Measurements from ENCODE around the gene MOB3C. TPM values are rescaled to one million over a fixed set of nuclear protein-coding genes. Genes with fewer than 3 reads are reported as not detected.

The MOB3C gene
- total RNA-seq, 1 experiment from 2014 or later, result 17.7 TPM

- in situ Hi-C loops (cut with HindIII; ENCODE audit: low pct_unique_long_range_greater_than_20kb, low sequenced_read_pairs), result no loop called here
- no peak for DNase-seq (ENCODE audit: low read depth)
These were observed 29.5 kb downstream of the MOB3C start for GRCh38 chr1:46587069-46587468.

DNA sequence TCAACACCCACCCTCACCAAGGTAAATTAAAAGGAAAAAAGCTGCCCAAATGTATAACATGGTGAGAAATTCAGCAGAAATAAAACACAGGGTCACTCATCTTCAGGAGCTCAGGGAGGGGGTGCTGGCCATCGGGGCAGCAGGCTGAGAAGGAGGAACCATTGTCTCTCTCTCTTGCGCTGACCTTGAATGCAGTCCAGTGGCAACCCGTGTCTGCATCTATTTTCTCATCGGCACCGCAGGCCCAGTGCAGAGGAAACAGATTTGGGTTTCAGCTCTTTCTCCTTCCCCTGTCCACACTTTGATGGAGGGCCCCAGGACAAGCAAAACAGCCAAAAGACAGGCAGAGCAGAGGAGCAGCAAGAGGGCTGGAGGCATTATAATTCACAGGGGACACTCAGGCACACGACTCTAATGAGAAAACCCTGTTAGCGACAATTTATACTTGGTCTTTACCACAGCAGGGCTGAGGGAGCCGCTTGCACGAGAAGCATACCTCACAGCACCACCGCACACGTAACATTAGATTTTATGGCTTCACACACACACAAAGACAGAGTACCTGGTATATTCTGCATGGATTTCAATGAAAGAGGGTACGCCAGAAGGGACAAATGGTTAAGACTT, 31.2 kb downstream of the MOB3C start:
- DNase-seq (ENCODE audit: low read depth), result no peak

DNA sequence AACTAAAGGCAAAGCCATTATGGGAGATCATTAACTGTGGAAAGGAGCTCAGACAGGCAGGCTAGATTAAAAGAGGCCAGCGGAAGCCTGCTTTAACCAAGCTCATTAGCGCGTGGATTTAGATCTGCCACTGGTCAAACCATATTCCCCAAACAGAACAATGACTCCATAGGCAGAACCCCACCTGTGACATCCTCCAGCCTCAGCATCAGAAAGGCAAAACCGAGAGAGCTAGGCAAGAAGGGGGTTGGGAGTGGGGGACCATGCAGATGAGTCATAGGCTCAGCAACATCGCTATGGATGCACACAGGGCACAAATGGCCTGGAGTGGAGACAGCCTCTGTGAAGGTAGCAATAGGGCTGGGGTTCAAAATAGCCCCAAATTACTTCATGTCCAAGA, 33.1 kb downstream of the MOB3C start:
- no peak for DNase-seq (ENCODE audit: low read depth)
- in situ Hi-C loops (cut with HindIII; ENCODE audit: low pct_unique_long_range_greater_than_20kb, low sequenced_read_pairs), result no loop called here

More for the DNA sequence above, 31.2 kb downstream of the MOB3C start:
- in situ Hi-C loops (cut with HindIII; ENCODE audit: low pct_unique_long_range_greater_than_20kb, low sequenced_read_pairs), result no loop called here

- no peak for DNase-seq (ENCODE audit: low read depth)
- in situ Hi-C loops (cut with HindIII; ENCODE audit: low pct_unique_long_range_greater_than_20kb, low sequenced_read_pairs), result no loop called here
These were observed 33.6 kb downstream of the MOB3C start for GRCh38 chr1:46582972-46583371.

- in situ Hi-C loops (cut with HindIII; ENCODE audit: low pct_unique_long_range_greater_than_20kb, low sequenced_read_pairs), result no loop called here
- no peak for DNase-seq (ENCODE audit: low read depth)
These were observed 34.7 kb downstream of the MOB3C start for GRCh38 chr1:46581681-46582455.

DNA sequence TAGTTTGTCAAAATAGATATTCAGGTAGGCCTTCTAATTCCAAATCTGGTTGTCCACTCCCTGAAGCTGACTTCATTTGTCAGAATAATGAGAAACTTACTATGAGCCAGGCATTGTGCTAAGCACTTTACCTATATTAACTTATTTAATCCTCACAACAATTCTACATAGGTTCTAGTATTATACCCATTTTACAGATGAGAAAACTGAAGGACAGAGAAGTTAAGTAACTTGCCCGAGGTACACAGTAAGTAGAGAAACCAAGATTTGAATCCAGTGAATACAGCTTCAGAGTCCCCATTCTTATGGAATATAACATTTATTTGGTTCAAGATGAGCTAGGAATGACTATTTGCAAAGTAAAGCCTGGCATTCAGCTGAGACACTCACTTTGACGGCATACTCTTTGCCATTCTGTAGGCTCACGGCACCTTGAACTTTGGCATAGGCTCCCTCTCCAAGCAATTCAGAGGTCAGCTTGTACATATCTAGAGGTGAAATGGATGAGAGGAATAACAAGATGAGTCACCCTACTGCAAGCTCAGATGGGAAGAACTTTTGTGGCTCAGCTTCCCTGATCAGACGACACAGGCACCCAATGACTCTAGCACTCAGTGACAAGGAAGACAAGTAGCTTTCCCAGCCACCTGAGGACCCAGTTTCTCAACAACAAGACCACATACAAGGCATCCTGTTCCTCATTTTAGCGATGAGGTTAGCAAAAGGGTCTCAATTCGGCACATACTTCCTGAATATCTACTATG, 36.3 kb downstream of the MOB3C start:
- in situ Hi-C loops (cut with HindIII; ENCODE audit: low pct_unique_long_range_greater_than_20kb, low sequenced_read_pairs), result no loop called here
- no peak for DNase-seq (ENCODE audit: low read depth)

DNA sequence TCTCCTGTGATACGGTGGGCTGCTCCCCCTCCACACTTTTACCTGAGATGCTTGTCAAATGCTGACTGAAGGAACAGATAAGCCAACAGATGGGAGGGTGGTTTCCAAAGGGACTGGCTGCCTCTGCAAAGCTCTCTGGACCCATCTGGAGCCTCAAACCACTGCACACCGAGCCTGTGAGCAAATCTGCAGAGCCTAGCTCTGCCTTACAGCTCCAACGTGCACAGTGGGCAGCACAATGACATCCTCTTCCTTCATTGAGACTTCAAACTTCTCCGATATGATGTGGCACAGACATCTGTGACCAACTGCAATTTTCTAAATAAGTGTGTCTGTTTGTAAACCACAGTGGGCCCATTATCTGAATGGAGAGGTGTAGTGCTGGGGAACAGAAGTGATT, 38.9 kb downstream of the MOB3C start:
- in situ Hi-C loops (cut with HindIII; ENCODE audit: low pct_unique_long_range_greater_than_20kb, low sequenced_read_pairs), result no loop called here

GRCh38 chr1:46576596-46576995, 40.0 kb downstream of the MOB3C start:
- DNase-seq (ENCODE audit: low read depth), result no peak

More for the DNA sequence above, 38.9 kb downstream of the MOB3C start:
- DNase-seq (ENCODE audit: low read depth), result no peak

DNA sequence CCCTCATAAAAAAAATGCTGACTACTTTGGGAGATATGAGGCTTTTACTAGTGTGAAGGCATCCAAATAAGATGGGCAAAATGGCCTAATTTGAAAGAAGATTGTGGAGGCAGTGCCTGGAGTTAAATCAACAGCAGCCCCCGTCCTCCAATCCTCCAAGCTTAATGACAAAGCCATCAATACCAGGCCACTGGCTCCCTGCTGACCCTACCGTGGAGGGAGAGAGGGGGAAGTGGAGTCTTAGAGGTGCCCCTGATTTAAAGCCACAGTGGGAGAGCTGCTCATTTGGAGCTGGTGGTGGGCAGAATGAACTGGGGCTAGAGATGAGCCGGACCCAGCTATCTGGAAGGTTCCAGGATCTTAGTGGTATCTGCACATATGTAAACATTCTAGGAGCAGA, 40.8 kb downstream of the MOB3C start:
- DNase-seq (ENCODE audit: low read depth), result no peak

More at GRCh38 chr1:46576596-46576995, 40.0 kb downstream of the MOB3C start:
- in situ Hi-C loops (cut with HindIII; ENCODE audit: low pct_unique_long_range_greater_than_20kb, low sequenced_read_pairs), result no loop called here

GRCh38 chr1:46575300-46575699, 41.3 kb downstream of the MOB3C start:
- DNase-seq (ENCODE audit: low read depth), result no peak
- in situ Hi-C loops (cut with HindIII; ENCODE audit: low pct_unique_long_range_greater_than_20kb, low sequenced_read_pairs), result no loop called here

More for the DNA sequence above, 40.8 kb downstream of the MOB3C start:
- in situ Hi-C loops (cut with HindIII; ENCODE audit: low pct_unique_long_range_greater_than_20kb, low sequenced_read_pairs), result no loop called here

DNA sequence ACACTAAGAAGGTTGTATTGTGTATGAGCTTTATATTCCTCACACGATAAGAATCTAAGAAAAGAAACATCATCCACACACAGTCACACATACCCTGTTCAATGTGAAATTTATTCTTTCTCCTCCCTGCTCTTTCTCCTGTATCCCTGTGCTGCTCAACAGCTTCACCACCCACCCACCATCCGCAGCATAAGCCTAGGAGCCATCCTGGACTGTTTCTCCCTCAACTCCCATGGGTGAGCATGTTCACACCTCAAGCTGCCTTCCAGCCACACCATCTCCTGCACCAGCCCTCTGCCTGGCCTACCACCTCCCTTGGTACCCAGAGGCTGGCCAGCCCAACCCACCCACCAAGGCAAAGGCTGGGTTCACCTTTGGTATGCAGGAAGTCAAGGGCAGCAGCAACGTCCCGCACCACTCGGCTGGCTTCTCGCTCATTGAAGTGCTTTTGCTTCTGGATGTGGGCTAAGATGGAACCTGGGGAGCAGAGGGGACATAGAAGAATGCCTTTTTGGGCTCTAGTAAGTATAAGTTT, 44.9 kb downstream of the MOB3C start:
- in situ Hi-C loops (cut with HindIII; ENCODE audit: low pct_unique_long_range_greater_than_20kb, low sequenced_read_pairs), result no loop called here
- DNase-seq (ENCODE audit: low read depth), result no peak

DNA sequence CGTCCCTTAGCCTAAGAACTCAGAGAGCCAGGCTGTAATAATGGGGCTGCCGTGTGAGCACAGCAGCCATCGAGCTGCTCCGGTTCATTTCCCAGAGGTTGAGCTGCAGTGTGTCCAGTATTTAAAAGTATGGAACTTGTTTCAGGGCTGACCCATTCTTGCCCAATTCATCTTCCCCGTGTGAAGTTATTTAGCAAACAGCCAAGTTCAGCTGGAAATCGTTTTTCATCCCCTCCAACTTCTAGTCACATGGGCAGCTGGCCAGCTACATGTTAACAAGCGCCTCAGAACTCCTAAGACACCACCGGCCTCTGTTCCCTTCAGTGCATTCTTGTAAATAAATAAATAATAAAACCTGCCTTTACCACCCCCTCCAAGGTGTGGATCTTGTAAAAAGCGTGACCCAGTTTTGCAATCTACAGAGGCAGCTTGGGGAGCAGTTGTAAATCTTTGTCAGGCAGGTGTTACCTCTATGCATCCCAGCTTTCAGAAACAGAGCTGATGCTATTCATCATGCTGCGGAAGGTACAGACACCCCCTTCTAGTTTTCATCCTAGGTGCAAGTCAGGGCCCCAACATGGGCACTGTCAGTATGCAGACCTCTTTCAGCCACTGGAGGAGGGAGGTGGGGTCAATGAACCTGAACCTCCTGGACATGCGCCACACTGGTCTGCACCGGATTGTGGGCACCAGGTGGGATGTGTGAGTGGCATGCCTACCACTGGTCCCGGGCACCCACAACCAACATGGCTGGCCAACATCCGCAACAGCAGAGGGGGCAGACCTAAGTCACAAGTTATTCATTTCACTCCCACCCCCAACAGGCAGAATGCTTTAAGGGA, 46.5 kb downstream of the MOB3C start:
- no peak for DNase-seq (ENCODE audit: low read depth)
- in situ Hi-C loops (cut with HindIII; ENCODE audit: low pct_unique_long_range_greater_than_20kb, low sequenced_read_pairs), result no loop called here

DNA sequence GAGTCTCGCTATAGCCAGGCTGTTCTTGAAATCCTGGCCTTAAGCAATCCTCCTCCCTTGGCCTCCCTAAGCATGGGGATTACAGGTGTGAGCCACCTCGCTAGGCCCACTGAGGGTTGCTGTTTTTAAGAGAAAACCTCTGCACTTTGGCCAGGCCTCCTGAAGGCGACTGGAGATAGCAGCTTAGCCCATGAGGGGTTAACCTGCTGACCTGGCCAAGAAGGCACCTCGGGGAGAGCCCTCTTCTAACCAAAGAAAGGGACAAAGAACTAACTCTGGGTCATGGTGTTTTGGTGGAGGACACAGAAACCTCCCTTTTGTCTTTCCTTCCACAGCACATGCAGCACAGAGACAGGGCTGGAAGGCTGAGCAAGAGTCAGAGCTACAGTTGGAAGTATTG, 47.5 kb downstream of the MOB3C start:
- in situ Hi-C loops (cut with HindIII; ENCODE audit: low pct_unique_long_range_greater_than_20kb, low sequenced_read_pairs), result no loop called here
- no peak for DNase-seq (ENCODE audit: low read depth)

GRCh38 chr1:46568461-46568891, 48.1 kb downstream of the MOB3C start:
- in situ Hi-C loops (cut with HindIII; ENCODE audit: low pct_unique_long_range_greater_than_20kb, low sequenced_read_pairs), result no loop called here
- DNase-seq (ENCODE audit: low read depth), result no peak

DNA sequence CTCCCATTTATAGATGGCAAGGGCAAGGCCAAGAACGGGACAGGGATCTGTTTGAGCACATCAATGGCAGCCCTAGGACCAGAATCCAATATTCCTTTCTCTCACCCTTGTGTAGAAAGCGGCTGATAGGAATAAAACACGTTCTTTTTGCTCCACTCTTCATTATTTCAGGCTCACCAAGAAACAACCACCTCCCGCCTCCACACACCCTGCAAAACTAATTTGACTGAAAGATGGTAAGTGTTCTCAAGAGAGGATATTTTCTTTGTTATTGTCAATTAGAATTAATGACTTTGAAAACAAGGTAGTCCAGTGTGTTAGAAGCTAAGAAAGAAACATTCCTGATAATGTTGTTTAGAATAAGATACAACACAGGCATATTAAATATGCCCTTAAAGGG, 53.3 kb downstream of the MOB3C start:
- DNase-seq (ENCODE audit: low read depth), result no peak
- in situ Hi-C loops (cut with HindIII; ENCODE audit: low pct_unique_long_range_greater_than_20kb, low sequenced_read_pairs), result no loop called here

- in situ Hi-C loops (cut with HindIII; ENCODE audit: low pct_unique_long_range_greater_than_20kb, low sequenced_read_pairs), result no loop called here
These were observed 54.1 kb downstream of the MOB3C start for GRCh38 chr1:46562498-46562897.

DNA sequence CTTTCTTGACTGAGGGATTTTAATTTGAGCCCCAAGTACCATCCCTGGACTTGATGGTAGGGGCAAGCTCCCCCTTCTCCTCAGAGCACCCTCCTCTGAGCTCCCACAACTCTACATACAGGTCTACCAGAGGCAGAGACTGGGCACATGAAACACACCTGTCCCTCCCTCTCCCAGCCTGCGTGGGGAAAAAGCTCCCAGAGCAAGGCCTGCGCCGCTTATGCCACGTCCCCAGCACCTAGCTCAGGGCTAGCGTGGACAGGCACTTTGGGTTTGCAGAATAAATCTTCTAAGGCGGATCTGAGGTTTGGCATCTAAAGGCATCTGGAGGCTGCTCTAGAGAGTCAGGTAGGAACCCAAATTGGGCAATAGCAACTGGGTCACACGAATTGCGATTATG, 57.6 kb downstream of the MOB3C start:
- in situ Hi-C loops (cut with HindIII; ENCODE audit: low pct_unique_long_range_greater_than_20kb, low sequenced_read_pairs), result no loop called here
- no peak for DNase-seq (ENCODE audit: low read depth)

More at GRCh38 chr1:46562498-46562897, 54.1 kb downstream of the MOB3C start:
- no peak for DNase-seq (ENCODE audit: low read depth)

Measured in Caki2 (cell line).